Astrocyte (in vitro differentiated cells and primary cell): ENCODE measurements around the gene BBS9. TPM values are rescaled to one million over a fixed set of nuclear protein-coding genes. Genes with fewer than 3 reads are reported as not detected.

ENCODE experiments used
- DNase-seq: peaks from one replicate; pipeline ENCODE4 v3.0.0-alpha.2; 2010; ENCODE audit warnings: low read depth
- FAIRE-seq: peaks from 2 replicates; lab custom pipeline; 2011; peaks lifted over from hg19 to GRCh38; lab: Jason Lieb, UNC
- H2AFZ ChIP-seq: 2 replicates; pipeline ENCODE4 v1.6.0; 2012; ENCODE audit warnings: low read depth, low read length, inconsistent platforms
- H3K27ac ChIP-seq: 2 replicates; pipeline ENCODE4 v1.5.1; 2011; ENCODE audit warnings: low read depth, low read length, inconsistent platforms
- H3K27me3 ChIP-seq: 2 replicates; pipeline ENCODE4 v1.6.0; 2011; ENCODE audit warnings: low read length, inconsistent platforms; ENCODE audit not compliant: insufficient read depth
- H3K36me3 ChIP-seq: 2 replicates; pipeline ENCODE4 v1.5.1; 2011; ENCODE audit warnings: low read length, inconsistent platforms; ENCODE audit not compliant: insufficient read depth
- H3K4me1 ChIP-seq: 2 replicates; pipeline ENCODE4 v1.5.1; 2011; ENCODE audit warnings: low read length, inconsistent platforms; ENCODE audit not compliant: insufficient read depth
- H3K4me2 ChIP-seq: 2 replicates; pipeline ENCODE4 v1.6.0; 2012; ENCODE audit warnings: low read length, inconsistent platforms
- H3K4me3 ChIP-seq: 2 replicates; pipeline ENCODE4 v1.5.1; 2011; ENCODE audit warnings: low read depth, mild to moderate bottlenecking, low read length, inconsistent platforms; ENCODE audit not compliant: insufficient read depth
- H3K79me2 ChIP-seq: 2 replicates; pipeline ENCODE4 v1.6.0; 2012; ENCODE audit warnings: mild to moderate bottlenecking, low read length, inconsistent platforms; ENCODE audit not compliant: insufficient read depth
- H3K9ac ChIP-seq: 2 replicates; pipeline ENCODE4 v1.6.0; 2012; ENCODE audit warnings: mild to moderate bottlenecking, low read length, inconsistent platforms
- H3K9me3 ChIP-seq: 2 replicates; pipeline ENCODE4 v1.5.1; 2012; ENCODE audit warnings: low read depth, mild to moderate bottlenecking, low read length, inconsistent platforms; ENCODE audit not compliant: insufficient read depth
- H4K20me1 ChIP-seq: 2 replicates; pipeline ENCODE4 v1.6.0; 2012; ENCODE audit warnings: low read length, inconsistent platforms; ENCODE audit not compliant: insufficient read depth
- H3K27ac Mint-ChIP-seq: one replicate; pipeline ENCODE4 v1.8.0; 2021; ENCODE audit warnings: mild to moderate bottlenecking, mixed read lengths; ENCODE audit not compliant: unreplicated experiment
- H3K27me3 Mint-ChIP-seq: one replicate; pipeline ENCODE4 v1.8.0; 2021; ENCODE audit warnings: low read depth, mixed read lengths; ENCODE audit not compliant: unreplicated experiment
- H3K36me3 Mint-ChIP-seq: one replicate; pipeline ENCODE4 v1.8.0; 2021; ENCODE audit warnings: low read depth, mixed read lengths; ENCODE audit not compliant: unreplicated experiment
- H3K4me1 Mint-ChIP-seq: one replicate; pipeline ENCODE4 v1.8.0; 2021; ENCODE audit warnings: low read depth, mixed read lengths; ENCODE audit not compliant: unreplicated experiment
- H3K4me3 Mint-ChIP-seq: one replicate; pipeline ENCODE4 v1.8.0; 2021; ENCODE audit warnings: mild to moderate bottlenecking, moderate library complexity, mixed read lengths; ENCODE audit not compliant: unreplicated experiment
- H3K9me3 Mint-ChIP-seq: one replicate; pipeline ENCODE4 v1.8.0; 2021; ENCODE audit warnings: mild to moderate bottlenecking, mixed read lengths; ENCODE audit not compliant: unreplicated experiment
- EZH2 ChIP-seq: IDR thresholded peaks from 2 replicates; pipeline ENCODE4 v1.6.1; 2012; ENCODE audit warnings: mild to moderate bottlenecking, low read length, inconsistent platforms; ENCODE audit not compliant: insufficient read depth
- total RNA-seq: library from RNA; stranded (reverse); gene quantifications from 2 replicates; pipeline ENCODE4 v1.2.1, GENCODE V29; 2021
- TF ChIP-seq, protein P1 (sequence below): IDR thresholded peaks from 2 replicates; pipeline ENCODE4 v1.5.1; 2011; ENCODE audit warnings: low read depth, mild to moderate bottlenecking, inconsistent platforms, low read length, moderate library complexity; ENCODE audit not compliant: insufficient read depth

Gene BBS9
- total RNA-seq, 1 donor from 2014 or later: 25.1 TPM

DNA sequence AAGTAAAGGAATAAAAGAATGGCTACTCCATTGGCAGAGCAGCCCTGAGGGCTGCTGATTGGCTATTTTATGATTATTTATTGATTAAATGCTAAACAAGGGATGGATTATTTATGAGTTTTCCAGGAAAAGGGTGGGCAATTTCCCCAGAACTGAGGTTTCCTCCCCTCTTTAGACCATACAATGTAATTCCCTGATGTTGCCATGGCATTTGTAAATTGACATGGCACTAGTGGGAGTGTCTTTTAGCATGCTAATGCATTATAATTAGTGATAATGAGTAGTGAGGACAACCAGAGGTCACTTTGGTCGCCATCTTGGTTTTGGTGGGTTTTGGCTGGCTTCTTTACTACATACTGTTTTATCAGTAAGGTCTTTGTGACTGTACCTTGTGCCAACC lies 55.5 kb downstream of the BBS9 start:
- TF ChIP-seq EZH2: no peak
- TF ChIP-seq, protein P1, sequence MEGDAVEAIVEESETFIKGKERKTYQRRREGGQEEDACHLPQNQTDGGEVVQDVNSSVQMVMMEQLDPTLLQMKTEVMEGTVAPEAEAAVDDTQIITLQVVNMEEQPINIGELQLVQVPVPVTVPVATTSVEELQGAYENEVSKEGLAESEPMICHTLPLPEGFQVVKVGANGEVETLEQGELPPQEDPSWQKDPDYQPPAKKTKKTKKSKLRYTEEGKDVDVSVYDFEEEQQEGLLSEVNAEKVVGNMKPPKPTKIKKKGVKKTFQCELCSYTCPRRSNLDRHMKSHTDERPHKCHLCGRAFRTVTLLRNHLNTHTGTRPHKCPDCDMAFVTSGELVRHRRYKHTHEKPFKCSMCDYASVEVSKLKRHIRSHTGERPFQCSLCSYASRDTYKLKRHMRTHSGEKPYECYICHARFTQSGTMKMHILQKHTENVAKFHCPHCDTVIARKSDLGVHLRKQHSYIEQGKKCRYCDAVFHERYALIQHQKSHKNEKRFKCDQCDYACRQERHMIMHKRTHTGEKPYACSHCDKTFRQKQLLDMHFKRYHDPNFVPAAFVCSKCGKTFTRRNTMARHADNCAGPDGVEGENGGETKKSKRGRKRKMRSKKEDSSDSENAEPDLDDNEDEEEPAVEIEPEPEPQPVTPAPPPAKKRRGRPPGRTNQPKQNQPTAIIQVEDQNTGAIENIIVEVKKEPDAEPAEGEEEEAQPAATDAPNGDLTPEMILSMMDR: no peak
- H3K9ac ChIP-seq: no peak overlapping the region
- Mint-ChIP-seq H3K27me3 (no peaks in the 10 kb centered on the region), H3K27ac (no peak overlapping the region), H3K36me3 (peaks cover 10% of the 10 kb centered on the region), H3K4me1 (peaks cover 5% of the 10 kb centered on the region), H3K9me3 (peaks cover 10% of the 10 kb centered on the region), H3K4me3 (no peak overlapping the region)
- no peak overlapping the region for H3K4me3 ChIP-seq
- no peak overlapping the region for H3K4me2 ChIP-seq
- no peaks in the 10 kb centered on the region for H3K36me3 ChIP-seq
- no peaks in the 10 kb centered on the region for H3K79me2 ChIP-seq
- no peaks in the 10 kb centered on the region for H4K20me1 ChIP-seq
- no peak overlapping the region for H2AFZ ChIP-seq
- H3K27me3 ChIP-seq: no peaks in the 10 kb centered on the region
- peaks cover 3% of the 10 kb centered on the region for H3K4me1 ChIP-seq
- H3K27ac ChIP-seq: no peak overlapping the region
- no peaks in the 10 kb centered on the region for H3K9me3 ChIP-seq
- DNase-seq (no peak), FAIRE-seq (no peak)

DNA sequence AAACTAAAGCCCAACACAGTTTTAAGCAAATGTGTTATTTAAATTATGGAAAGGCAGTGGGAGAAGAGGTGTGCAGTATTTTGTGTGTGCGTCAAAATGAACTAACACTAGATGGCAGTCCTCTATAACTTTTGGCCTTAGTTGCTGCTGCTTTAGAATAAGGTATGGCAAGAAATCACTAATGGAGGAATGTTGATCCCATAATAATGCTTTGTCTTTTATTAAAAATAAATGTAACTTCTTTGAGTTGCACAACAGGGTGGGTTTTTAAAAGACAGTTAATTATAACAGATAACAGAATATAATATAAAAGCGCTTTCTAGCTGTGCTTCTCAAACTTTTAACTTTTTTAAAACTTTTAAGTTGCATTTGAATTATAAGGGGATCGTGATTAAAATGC lies 56.4 kb downstream of the BBS9 start:
- H3K4me3 Mint-ChIP-seq: no peak overlapping the region
- H3K9me3 ChIP-seq: no peaks in the 10 kb centered on the region
- FAIRE-seq: peak; percentile 98

DNA sequence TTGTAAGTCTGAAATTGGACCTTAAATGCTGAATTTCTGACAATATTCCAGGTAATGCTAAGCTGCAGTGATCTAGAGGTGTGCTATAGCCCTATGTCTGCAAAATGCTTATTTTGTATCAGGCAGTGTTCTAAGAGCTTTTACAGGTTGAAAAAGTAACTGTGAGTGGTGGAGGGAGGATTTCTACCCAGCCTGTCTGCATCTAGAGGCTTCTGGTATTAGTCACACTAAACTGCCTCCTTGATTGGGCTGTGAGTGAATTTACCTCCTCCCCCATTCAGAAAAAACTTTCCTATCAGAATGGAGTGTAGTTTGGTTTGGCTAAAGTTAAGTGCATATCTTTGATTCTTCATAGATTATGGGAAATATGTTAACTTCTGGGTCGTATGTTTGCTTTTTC lies 56.8 kb downstream of the BBS9 start:
- no peaks in the 10 kb centered on the region for H3K9me3 Mint-ChIP-seq
- peaks cover 5% of the 10 kb centered on the region for H3K4me1 Mint-ChIP-seq
- H3K4me3 ChIP-seq: no peak overlapping the region
- peak overlapping the region; percentile 68 for H3K4me2 ChIP-seq
- H3K27ac ChIP-seq: no peak overlapping the region
- FAIRE-seq (peak; percentile 29), DNase-seq (peak; percentile 76)
- peak overlapping the region; percentile 27 for H3K4me3 Mint-ChIP-seq
- H3K27me3 Mint-ChIP-seq: no peaks in the 10 kb centered on the region
- no peaks in the 10 kb centered on the region for H3K27me3 ChIP-seq
- H3K9ac ChIP-seq: no peak overlapping the region
- no peaks in the 10 kb centered on the region for H3K36me3 ChIP-seq
- peaks cover 3% of the 10 kb centered on the region for H3K4me1 ChIP-seq
- no peaks in the 10 kb centered on the region for H3K9me3 ChIP-seq
- no peaks in the 10 kb centered on the region for H4K20me1 ChIP-seq
- H2AFZ ChIP-seq: no peak overlapping the region
- H3K36me3 Mint-ChIP-seq: no peaks in the 10 kb centered on the region
- TF ChIP-seq, protein P1: no peak
- no peak for TF ChIP-seq EZH2
- H3K79me2 ChIP-seq: no peaks in the 10 kb centered on the region
- H3K27ac Mint-ChIP-seq: peak overlapping the region; percentile 37

More for the DNA sequence above, 56.4 kb downstream of the BBS9 start:
- peaks cover 3% of the 10 kb centered on the region for H3K36me3 Mint-ChIP-seq
- H3K9me3 Mint-ChIP-seq: peaks cover 4% of the 10 kb centered on the region
- Histone ChIP-seq H3K9ac (no peak overlapping the region), H3K4me3 (no peak overlapping the region), H3K27ac (no peak overlapping the region), H3K4me1 (peaks cover 3% of the 10 kb centered on the region), H3K4me2 (peak overlapping the region; percentile 68), H3K79me2 (no peaks in the 10 kb centered on the region), H3K27me3 (no peaks in the 10 kb centered on the region), H3K36me3 (no peaks in the 10 kb centered on the region), H2AFZ (no peak overlapping the region), H4K20me1 (no peaks in the 10 kb centered on the region)
- no peaks in the 10 kb centered on the region for H3K27me3 Mint-ChIP-seq
- peaks cover 5% of the 10 kb centered on the region for H3K4me1 Mint-ChIP-seq
- peak; percentile 40 for DNase-seq
- TF ChIP-seq, protein P1: peak; percentile 83
- no peak for TF ChIP-seq EZH2
- no peak overlapping the region for H3K27ac Mint-ChIP-seq
